GM18517 (cell line): ENCODE results near the gene PPIP5K2.
"Not testable (repeated sequence)": the region's sequence is repeated elsewhere in the genome, so short reads cannot be mapped to it uniquely, and the experiment has no call there.

Source experiments
- ATAC-seq: cut with Tn5 transposase; IDR thresholded peaks from one replicate; pipeline ENCODE4 v1.9.1; 2021; ENCODE audit warnings: mild to moderate bottlenecking, moderate library complexity; ENCODE audit not compliant: unreplicated experiment

The PPIP5K2 gene

DNA sequence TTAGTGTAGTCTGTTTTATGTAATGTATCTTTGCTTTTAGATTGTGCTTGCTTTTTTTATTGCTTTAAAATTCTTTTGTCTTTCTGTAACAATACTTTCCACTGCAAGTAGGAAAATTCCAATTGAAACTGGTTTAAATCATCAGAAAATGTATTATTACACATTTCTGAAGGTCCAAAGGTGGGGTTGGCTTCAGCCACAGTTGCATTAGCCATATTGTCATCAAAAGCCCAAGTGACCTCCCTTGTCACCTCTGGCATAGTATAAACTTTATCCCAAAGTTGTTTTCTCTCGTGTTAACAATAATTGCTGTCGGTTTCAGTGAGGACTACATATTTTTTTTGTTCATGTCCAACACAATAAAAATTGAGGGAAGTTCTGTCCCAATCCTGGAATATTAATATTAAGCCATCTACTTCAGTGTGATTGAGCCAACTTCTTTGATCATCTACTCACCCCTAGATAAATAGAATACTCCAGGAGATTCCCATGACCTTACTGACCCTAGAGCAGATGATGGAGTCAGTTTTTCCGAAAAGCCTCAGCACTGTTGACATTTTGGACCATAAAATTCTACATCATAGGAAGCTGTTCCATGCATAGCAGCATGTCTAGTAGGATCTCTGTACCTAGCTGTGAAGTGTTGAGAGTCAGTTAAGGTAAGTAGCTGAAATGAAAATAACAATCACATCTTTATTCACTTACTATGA lies 86.0 kb downstream of the PPIP5K2 start:
- ATAC-seq = no peak

DNA sequence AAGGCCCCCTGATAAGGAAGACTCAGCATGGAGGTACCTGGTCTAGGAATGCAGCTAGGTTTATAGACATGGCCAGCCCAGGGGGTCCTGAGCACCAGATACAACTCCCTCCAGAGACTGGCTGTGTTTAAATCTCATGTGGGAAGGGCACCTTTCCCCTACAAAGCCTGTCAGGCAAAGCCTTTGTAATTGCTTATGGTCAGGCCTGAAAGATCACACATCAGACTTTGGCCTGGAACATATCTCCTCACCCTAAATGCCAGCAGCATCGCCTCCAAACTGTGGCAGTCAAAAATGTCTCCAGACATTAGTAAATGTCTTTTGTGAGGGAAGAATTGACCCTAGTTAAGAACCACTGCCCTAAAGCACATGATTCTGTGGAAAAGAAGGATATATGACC lies 86.9 kb downstream of the PPIP5K2 start:
- ATAC-seq = no peak

DNA sequence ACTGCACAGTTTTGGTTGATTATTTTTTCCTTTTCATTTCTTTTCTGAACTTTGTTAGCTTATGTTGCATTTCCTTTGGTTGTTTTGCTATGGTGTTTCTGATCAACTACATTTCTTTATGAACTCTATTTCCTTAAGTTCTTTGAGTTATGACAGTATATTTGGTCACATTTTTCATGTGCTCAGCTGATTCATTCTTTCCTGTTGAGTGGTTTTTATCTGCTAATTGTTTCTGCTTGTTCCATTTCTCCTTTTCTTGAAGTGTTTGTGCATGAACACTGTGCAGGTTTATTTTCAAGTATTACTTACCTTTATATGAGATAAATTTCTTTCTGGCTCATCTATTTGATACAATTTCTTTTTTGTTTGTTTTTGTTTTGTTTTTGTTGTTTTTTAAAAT lies 87.6 kb downstream of the PPIP5K2 start:
- no peak for ATAC-seq

DNA sequence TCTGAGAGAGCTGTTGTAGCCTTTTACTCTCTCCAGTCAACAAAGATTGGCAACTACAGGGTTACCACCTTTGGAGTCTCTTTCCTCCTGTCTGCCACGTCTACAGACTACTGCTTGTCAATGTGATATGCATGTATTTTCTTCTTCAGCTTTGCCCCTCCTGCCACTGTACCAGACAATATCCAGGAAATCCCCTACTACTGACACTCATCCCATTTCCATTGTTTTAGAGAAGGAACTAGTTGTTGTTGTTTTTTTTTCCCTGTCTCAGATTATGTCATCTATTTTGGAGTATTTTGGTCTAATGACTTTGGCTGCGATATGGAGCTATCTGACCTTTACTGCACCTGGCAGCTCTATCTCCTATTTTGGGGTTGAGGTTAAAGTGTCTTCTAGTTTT lies 88.4 kb downstream of the PPIP5K2 start:
- no peak for ATAC-seq

DNA sequence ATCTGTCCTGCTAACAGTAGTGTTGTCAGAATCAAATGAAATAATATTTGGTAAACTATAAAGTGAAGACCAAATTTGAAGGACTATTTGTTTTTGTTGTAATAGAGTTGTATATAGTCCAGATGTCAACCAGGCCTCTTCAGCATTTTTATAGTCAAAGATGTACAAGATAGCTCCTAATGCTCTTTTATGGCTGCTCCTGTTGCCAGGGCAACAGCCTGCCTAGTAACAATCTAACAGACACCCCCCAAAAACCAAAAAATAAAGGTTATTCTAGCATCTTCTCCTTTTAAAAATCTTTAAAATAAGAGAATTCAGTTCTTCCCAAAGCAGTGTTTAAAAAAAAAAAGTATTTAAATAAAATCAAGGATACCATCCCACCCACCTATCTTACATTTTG lies 89.0 kb downstream of the PPIP5K2 start:
- no peak for ATAC-seq

DNA sequence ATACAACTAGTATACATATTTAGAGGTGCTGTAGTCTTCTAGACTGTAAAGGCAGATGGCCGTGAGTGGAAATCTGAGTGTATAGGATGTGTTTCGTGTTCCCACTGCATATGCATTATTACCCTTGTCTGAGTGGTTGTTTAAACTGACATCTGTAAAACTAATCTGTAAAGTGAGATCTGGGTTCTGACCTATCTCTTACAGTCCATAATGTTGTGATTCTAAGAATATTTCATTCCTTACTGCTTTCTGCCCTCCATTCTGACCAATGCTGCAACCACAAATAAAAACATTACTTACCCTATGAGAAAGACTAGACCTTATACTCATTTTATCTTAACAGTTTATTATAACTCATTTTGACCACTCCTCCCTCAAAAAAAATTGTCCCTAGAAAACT lies 90.9 kb downstream of the PPIP5K2 start:
- ATAC-seq = no peak

DNA sequence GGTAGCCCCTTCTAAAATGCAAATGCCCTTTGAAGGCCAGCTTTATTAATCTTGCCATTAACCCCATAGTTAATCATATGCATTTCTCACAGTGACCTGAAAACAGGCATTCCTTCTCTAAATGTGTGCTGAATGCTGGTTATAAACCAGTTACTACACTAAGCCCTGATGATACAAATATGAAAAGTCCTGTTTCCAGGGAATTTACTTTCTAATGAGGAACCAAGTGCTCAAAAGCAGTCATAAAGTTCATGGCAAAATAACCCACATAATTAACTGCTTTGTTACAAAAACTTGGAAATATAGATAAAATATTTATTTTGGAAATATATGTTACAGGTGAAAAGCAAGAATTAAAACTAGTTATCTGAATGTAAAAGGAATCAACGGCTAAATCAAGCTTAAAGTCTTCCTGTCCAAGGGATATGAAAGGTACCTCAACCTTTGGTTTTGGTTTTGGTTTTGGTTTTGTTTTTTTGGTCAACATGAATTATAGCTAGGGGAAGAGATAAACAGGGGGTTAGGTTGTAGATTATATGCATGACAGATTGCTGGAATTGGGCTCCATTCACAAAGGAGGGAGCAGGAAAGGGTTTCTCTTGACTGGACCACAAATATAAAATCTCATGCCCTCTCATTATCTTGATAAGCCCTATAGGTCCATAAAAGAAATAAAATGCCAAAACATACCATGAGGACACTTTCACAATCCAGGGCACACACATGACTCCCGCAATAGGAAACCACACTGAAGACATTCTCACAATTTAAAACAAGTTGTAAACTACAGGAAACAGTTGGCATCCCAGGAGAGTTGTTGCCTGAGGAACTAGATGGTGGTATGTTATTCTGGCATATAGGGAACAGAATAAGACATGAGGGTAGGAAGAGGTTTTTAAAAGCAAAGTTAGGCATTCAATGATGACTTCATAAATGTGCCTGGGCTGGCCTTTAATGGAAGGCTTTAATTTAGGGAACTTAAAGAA lies 91.8 kb downstream of the PPIP5K2 start:
- ATAC-seq = peak; percentile 90

DNA sequence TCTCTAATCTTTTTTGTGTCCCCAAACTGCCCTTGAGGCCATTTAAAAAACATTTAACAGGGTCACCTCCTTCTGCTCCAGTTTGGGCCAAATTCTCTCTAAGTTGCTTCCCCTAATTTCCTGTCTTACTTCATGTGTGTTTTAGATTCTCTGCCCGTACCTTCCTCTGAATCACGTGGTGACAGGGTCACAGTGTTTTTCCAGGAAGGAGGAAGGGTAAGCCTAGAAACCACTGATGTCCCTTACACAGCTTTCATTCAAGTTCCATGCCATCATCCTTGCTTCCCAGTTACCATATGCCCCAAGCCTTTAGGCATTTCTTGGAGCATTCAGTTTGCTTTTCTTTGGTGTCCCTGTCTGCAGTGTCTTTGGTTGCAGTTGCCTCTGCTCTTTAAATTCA lies 96.0 kb downstream of the PPIP5K2 start:
- ATAC-seq = no peak

DNA sequence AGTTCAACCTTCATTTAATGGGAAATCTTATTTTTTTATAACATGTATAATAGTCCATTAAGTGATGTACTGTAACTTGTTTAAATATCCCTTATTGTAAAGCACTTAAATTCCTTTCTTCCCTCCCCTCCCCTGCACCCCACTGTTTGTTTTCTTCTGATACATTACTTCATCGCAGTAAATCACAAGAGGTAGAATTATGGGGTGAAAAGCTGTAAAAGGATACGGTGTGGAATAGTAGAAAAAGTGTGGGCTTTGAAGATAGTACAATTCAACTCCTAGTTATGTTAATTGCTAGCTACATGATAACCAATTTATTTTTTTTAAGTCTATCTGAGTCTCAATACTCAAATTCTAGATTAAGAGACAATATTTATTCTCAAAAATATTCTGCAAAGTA lies 96.6 kb downstream of the PPIP5K2 start:
- ATAC-seq = no peak

DNA sequence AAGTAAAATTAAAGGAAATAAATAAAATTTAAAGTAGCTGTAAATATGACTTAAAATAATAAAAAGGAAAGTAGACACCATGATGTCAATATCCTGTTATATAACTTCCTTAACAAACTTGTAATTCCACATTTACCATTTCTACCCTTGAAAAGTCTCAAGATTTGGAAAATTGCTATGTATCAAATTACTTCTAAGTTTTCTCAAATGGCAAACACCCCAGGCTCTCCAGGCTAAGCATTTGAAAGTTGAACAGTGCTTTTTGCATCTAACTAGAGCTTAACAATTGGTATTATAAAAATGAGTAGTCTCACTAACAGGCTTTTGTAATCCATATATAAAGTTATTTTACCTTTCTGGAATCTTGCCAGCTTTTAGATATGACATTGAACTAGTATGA lies 97.0 kb downstream of the PPIP5K2 start:
- ATAC-seq = no peak

DNA sequence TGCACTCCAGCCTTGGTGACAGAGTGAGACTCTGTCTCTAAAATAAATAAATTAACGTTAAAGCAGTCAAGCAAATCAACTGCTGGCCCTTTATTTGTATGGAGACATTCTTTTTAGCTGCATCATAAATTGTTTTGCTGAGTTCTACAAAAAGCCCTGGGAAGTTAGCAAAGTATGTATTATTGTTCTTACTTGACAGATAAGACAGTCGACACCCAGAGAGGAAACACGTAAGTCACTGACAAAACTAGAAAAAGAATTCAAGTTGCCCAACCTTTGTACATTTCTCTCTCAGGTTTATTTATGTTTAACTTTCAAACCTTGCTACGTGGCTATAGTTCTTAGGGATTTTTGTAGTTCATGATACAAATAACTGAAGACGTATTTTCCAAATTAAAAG lies 98.1 kb downstream of the PPIP5K2 start:
- no peak for ATAC-seq

DNA sequence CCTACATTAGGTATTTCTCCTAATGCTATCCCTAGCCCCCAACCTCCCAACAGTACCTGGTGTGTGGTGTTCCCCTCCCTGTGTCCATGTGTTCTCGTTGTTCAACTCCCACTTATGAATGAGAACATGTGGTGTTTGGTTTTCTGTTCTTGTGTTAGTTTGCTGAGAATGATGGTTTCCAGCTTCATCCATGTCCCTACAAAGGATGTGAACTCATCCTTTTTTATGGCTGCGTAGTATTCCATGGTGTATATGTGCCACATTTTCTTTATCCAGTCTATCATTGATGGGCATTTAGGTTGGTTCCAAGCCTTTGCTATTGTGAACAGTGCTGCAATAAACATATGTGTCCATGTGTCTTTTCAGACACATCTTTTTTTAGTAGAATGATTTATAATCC lies 99.0 kb downstream of the PPIP5K2 start:
- ATAC-seq = not testable (repeated sequence)

DNA sequence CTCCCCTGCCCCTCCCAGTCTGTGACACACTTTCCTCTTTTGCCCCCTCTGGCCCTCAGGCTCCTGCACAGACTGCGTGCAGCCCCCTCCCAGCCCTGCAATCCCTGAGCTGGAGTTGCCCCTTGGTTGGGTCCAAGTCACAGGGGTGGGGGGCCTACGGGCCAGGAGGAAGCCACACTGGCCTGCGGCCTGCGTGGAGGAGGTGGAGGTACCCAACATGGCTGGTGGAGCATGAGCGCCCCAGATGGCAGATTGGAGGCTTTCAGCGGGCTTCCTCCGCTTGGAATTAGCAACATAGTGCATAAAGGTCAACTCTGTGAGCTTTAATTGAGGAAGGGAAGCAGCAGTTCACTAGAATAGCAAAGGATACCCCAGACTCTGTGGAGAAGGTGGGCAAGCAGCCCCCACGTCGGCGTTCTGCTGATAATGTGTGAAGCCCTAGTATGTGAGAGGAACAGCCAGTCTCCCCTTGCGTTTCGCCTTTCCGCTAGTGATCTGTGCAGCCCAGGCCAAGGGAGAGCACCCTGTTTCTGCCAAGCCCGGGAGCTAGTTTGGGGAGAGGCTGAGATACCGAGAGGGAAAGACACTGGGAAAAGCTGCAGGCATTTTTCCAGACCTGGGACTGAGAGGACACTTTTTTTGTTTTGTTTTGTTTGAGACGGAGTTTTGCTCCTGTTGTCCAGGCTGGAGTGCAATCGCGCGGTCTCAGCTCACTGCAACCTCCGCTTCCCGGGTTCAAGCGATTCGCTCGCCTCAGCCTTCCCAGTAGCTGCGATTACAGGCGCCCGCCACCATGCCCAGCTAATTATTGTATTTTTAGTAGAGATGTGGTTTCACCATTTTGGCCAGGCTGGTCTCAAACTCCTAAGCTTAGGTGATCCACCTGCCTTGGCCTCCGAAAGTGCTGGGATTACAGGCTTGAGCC lies 103.2 kb downstream of the PPIP5K2 start:
- ATAC-seq = no peak

DNA sequence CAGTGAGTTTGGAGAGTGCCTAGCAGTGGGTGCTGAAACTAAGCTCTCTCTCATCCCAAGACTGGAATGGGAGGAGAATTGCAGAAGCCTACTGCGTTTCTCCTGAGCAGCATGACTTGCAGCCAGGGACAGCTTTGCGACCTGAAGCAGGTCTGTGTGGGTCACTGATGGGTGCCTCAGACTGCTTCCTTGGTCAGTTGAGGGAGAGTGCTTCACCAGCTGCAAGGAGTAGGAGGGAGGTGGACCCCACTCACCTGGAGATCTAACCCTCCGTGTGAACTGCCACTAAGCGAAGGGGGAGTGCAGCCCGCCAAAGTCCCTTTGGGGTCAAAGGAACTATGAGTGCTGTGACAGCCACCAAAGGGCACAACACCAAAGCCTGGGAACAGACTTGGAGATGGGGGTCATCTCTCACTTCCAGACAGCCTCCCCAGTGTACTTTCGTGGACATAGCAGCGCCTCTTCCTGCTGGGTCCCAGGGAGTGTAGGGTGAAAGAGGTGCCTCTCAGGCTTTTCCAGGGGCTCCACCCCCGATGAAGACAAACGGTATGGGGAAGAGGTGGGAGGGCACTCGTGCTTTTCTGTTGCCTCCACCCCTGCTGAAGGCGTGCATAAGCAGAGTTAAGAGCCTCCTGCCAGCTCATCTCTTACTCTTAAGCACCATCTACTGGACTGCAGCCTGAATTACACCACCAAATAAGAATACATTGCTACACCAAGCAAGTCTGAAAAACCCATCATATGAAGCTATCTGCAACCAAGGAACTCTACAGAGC lies 104.2 kb downstream of the PPIP5K2 start:
- peak; percentile 92 for ATAC-seq

DNA sequence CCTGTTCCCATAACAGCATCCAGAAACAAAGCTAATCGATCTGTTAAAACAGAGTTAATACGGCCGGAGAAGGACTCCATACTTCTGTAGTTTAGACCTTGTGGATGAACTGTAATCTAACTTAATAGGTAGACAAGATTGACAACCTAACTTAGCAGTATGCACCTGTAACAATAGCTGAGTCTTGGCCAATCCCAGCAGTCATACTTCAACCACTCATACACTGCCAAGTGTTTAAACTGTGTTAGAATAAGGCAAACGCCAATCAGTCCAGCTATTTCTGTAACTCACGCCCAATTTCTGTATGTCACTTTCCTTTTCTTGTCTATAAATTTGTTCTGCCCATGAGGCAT lies 104.8 kb downstream of the PPIP5K2 start:
- no peak for ATAC-seq

DNA sequence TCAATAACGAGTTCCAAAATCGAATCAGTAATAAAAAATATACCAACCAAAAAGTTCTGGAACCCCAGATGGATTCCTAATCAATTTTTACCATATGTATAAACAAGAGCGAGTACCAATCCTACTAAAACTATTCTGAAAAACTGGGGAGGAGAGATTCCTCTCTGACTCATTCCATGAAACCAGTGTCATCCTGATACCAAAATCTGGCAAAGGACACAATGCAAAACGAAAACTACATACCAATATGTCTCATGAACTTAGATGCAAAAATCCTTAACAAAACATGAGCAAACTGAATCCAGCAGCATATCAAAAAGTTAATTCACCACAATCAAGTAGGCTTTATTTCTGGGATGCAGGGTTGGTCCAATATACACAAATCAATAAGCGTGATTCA lies 108.0 kb downstream of the PPIP5K2 start:
- no peak for ATAC-seq

DNA sequence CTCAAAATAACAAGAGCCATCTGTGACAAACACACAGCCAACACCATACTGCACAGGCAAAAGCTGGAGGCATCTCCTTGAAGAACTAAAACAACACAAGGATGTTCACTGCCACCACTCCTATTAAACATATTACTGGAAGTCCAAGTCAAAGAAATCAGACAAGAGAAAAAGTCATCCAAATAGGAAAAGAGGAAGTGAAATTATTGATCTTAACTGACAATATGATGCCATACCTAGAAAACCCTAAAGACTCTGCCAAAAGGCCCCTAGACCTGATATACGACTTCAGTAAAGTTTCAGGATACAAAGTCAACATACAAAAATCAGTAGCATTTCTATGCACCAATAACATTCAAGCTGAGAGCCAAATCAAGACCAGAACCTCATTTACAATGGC lies 108.5 kb downstream of the PPIP5K2 start:
- no peak for ATAC-seq

DNA sequence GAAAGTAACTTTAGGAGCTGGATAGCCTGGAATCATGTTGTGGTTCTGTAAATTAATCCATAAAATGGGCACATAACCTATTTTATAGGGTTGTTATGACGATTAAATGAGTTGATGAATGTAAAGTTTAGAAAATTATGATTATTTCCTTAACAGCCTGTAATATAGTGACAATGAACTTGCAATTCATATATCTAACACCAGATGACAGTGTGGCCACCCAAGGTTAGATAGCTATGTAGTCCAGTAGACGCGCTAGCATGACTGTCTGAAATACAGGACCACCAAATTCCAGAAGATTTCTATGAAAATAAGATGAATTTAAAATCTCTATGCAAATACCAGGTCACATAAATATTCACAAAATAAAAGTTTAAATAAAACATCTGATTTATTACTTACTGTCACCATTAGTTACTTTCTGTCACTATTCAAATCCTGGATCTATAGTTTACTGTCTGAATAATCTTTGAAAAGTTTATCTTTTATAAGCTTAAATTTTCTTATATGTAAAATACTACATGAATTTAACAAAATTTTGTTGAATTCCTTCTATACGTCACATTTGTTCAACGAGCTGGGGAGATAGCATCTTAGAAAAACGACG lies 112.4 kb downstream of the PPIP5K2 start:
- ATAC-seq = peak; percentile 81

DNA sequence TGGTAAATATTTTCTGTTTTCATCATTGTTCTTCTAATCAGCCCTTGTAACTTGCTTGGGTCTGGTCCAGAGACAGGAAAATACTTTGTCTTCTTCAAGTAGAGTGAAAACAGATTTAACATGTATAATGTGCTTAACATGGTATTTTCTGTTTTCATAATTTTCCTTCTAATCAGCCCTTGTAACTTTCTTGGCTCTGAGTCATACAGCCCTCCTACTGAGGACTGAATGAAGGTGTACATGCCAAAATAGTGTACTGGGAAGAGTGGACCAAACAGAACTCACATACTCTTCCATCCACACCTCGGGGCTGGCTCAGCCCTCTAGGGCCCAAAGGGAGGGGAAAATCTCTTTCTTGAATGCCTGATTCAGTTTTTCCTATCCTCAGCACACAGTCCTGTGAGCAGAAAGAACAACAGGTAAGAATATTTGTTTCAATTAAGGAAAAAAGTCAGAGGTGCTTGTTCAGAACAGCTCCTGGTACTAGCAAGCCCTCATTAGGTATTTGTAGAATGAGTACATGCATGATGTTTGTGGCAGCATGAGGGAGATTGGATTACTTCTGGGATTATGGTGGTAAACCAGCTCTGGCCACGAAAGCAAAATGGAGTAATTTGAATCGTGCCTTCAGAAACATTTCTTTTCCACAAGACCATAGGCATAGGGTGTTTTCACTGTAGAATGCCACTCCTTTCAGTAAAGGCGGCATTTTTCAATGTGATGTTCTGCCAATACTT lies 114.3 kb downstream of the PPIP5K2 start:
- ATAC-seq = no peak
